Fibroblast of villous mesenchyme (primary cell): ENCODE data around the gene DPM1. TPM values are rescaled to one million over a fixed set of nuclear protein-coding genes. Genes with fewer than 3 reads are reported as not detected.

Experiments used
- DNase-seq: peaks from one replicate; pipeline ENCODE4 v3.0.0-alpha.2; 2010; ENCODE audit warnings: low read depth
- H3K4me3 ChIP-seq: 2 replicates; pipeline ENCODE4 v1.5.1; 2011; ENCODE audit warnings: low read depth, mild to moderate bottlenecking, low read length
- total RNA-seq: library from RNA; depleted of rRNA; stranded (reverse); fragments of >200 nt; gene quantifications from 2 replicates; pipeline ENCODE4 v1.2.3, GENCODE V29; 2012
- TF ChIP-seq, protein P1 (sequence below): IDR thresholded peaks from 2 replicates; pipeline ENCODE4 v1.5.1; 2012; ENCODE audit warnings: low read depth, mild to moderate bottlenecking, low read length; ENCODE audit not compliant: insufficient read depth

Gene DPM1
- total RNA-seq, 1 donor, result 62.6 TPM

DNA sequence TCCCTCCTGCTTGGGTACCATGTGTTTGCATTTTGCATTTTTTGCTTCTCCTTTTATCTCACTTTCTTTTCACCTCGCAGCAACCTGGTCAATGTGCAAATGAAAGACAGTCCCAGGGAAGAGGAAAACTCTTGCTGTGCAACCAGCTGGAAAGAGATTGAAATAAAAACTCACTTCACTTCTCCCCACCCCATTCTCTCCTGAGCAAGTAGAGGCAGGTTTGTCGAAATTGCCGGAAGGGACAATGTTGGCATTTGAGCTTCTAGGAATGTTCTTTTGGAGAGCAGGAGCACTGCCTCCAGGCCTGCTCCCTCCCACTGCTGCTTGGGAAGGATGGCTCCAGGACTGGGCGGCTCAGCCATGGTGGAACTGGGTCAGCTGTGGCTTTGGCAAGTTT, 34.0 kb upstream of the DPM1 start:
- TF ChIP-seq, protein P1, sequence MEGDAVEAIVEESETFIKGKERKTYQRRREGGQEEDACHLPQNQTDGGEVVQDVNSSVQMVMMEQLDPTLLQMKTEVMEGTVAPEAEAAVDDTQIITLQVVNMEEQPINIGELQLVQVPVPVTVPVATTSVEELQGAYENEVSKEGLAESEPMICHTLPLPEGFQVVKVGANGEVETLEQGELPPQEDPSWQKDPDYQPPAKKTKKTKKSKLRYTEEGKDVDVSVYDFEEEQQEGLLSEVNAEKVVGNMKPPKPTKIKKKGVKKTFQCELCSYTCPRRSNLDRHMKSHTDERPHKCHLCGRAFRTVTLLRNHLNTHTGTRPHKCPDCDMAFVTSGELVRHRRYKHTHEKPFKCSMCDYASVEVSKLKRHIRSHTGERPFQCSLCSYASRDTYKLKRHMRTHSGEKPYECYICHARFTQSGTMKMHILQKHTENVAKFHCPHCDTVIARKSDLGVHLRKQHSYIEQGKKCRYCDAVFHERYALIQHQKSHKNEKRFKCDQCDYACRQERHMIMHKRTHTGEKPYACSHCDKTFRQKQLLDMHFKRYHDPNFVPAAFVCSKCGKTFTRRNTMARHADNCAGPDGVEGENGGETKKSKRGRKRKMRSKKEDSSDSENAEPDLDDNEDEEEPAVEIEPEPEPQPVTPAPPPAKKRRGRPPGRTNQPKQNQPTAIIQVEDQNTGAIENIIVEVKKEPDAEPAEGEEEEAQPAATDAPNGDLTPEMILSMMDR, result no peak
- DNase-seq, result no peak
- no peak overlapping the region for H3K4me3 ChIP-seq

DNA sequence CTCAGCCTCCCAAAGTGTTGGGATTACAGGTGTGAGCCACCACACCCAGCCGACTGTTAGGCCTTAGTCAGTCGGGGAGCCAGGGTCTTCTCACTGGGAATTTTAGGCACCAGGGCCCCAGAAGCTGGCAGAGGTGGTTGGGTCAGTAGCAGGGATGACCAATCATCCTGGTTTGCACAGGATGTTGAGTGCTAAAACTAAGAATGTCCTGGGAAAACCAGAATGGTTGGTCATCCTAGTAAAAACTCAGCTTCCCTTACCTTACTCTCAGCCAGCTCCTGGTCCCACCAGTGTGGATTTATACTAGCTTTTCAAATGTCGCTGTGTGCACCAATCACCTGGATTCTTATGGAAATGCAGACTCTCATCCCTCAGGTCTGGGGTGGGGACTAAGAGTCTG, 32.7 kb upstream of the DPM1 start:
- H3K4me3 ChIP-seq, result no peak overlapping the region
- TF ChIP-seq, protein P1, result no peak
- no peak for DNase-seq

DNA sequence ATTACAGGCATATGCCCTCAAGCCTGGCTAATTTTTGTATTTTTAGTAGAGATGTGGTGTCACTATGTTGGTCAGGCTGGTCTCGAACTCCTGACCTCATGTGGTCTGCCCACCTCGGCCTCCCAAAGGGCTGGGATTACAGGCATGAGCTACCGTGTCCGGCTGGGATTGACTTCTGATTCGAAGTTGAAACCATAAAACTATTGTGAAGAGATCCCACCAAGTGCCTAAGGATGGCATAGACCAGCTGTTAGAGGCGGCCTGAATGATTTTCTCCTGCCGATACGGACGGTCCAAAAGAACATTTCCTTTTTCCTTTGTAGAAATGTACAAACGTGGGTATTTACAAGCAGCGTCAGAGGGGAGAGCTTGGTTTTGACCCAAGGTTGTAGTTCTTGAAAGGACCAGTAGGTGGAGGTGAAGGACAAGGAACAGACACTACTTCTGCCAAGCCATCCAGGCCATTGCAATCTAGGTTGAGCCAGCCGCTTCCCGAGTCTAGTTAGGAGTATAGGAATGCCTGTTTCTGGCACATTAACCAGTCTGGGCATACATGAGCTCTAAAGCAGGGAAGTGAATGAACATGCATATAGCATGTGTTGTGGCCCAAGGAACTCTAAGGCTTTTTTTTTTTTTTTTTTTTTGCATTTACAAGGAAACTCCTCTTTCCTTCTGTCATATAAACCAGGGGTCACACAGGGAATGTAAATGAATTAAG, 29.3 kb upstream of the DPM1 start:
- TF ChIP-seq, protein P1, result peak; percentile 96
- H3K4me3 ChIP-seq, result no peak overlapping the region
- DNase-seq, result peak; percentile 91

DNA sequence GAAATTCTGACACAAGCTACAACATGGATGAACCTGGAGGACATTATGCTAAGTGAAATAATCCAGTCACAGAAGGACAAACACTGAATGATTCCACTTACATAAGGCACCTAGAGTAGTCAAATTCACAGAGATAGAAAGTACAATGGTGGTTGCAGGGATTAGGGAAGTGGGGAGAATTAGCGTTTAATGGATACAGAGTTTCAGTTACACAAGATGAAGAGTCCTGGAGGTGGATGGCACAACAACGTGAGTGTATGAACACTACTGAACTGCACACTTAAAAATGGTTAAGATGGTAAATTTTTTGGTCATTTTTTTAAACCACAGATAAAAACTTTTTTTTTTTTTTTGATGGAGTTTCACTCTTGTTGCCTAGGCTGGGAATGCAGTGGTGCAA, 25.0 kb upstream of the DPM1 start:
- no peak for DNase-seq
- H3K4me3 ChIP-seq, result no peak overlapping the region
- TF ChIP-seq, protein P1, result no peak

DNA sequence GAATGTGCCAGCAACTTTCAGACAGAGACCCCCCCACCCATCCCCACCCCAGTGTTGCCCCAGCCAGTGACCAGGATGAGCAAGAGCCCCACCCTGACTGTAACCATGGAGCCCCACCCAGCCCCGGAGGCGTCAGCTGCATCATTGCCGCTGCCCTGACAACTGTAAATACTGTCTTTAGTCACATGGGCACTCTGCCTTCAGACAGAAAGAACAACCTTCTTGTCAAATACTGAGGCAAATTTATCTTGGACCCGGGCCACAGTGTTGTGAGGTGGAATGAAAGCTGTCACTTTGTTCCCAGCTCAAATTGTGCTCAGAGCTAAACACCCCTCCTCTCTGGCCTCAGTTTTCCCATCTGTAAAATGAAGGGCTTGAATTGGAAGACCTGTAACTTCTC, 24.0 kb upstream of the DPM1 start:
- TF ChIP-seq, protein P1, result no peak

DNA sequence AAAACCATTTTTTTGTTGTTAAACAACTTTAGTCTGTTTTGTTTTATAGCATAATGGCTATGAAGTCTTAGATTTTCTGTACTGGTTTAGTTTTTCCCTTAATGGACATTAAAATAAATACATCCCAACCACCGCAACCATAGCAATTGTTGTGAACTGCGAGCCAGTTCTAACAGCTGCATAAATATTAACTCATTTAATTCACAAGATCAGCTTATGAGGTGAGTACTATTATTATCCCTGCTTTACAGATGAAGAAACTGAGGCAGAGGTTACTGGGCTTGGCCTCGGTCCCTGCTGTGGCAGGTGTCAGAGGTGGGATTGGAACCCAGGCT, 23.3 kb upstream of the DPM1 start:
- DNase-seq, result no peak
- TF ChIP-seq, protein P1, result no peak

More for the DNA sequence above, 24.0 kb upstream of the DPM1 start:
- DNase-seq, result peak; percentile 53
- H3K4me3 ChIP-seq, result no peak overlapping the region

More for the DNA sequence above, 23.3 kb upstream of the DPM1 start:
- no peak overlapping the region for H3K4me3 ChIP-seq
